K562 (cell line): Measurements from ENCODE around the gene GRIK3. TPM values are rescaled to one million over a fixed set of nuclear protein-coding genes. Genes with fewer than 3 reads are reported as not detected.

Experiments used
- ATAC-seq: fragments of 200-7000 bp; cut with Tn5 transposase; 3 replicates; pipeline ENCODE4 v1.9.1; 2020; ENCODE audit warnings: moderate library complexity
- BruUV-seq: library from RNA; stranded (reverse); fragments of 400-500 nt; replicated peaks from 2 replicates; lab custom pipeline; 2021; lab: Mats Ljungman, UMichigan
- CTCF ChIA-PET: fragments of 300-600 bp; formaldehyde crosslinking; extraction: SDS; loops from one replicate; lab custom pipeline; 2021; ENCODE audit warnings: low intra/inter-chr PET ratio; lab: Yijun Ruan, JAX
- POLR2A ChIA-PET: fragments of 300-600, 350-650 bp; sonication (Branson Sonifier 250); formaldehyde crosslinking; extraction: SDS; loops from one replicate; lab custom pipeline; 2021; ENCODE audit warnings: antibody characterized with exemption, inconsistent platforms; lab: Yijun Ruan, JAX
- DNase-seq, 4 experiments: peaks; one replicate each; pipeline versions ENCODE4 v3.0.0 to v3.0.0-alpha.2; 2011 to 2018; ENCODE audit warnings: low spot score in 3 of 4, mixed read lengths in 3 of 4; ENCODE audit errors: extremely low read depth in 1 of 4
- FAIRE-seq: peaks from 2 replicates; lab custom pipeline; 2011; peaks lifted over from hg19 to GRCh38; lab: Jason Lieb, UNC
- H2AFZ ChIP-seq: 2 replicates; pipeline ENCODE4 v1.6.0; 2011; ENCODE audit warnings: low read depth, low read length, control low read depth, inconsistent platforms
- H3K27ac ChIP-seq: fragments of 200-600 bp; 3 replicates; pipeline ENCODE4 v1.8.0; 2011; ENCODE audit warnings: low read depth, mild to moderate bottlenecking, control low read depth, inconsistent platforms, low read length, moderate library complexity, mixed read lengths; ENCODE audit errors: extremely low read depth
- H3K27me3 ChIP-seq, 2 experiments: fragments of 300-600 bp in 1 of 2; 2 replicates in 1 of 2; 3 replicates in 1 of 2; pipeline versions ENCODE4 v1.6.0 to v1.8.0; 2011; ENCODE audit warnings: inconsistent platforms in 2 of 2, low read length in 2 of 2, mild to moderate bottlenecking in 1 of 2, mixed read lengths in 1 of 2, moderate library complexity in 1 of 2; ENCODE audit not compliant: control insufficient read depth in 2 of 2, insufficient read depth in 2 of 2
- H3K36me3 ChIP-seq: fragments of 300-600 bp; 3 replicates; pipeline ENCODE4 v1.8.0; 2011; ENCODE audit warnings: mild to moderate bottlenecking, low read length, inconsistent platforms; ENCODE audit not compliant: control insufficient read depth, insufficient read depth
- H3K4me1 ChIP-seq, 2 experiments: fragments of 200-600 bp in 1 of 2; replicated peaks in 1 of 2; 2 replicates in 1 of 2; 3 replicates in 1 of 2; pipeline versions ENCODE4 v1.5.1 to v1.8.0; 2011; ENCODE audit warnings: inconsistent platforms in 2 of 2, low read length in 2 of 2, mild to moderate bottlenecking in 1 of 2, mixed read lengths in 1 of 2, moderate library complexity in 1 of 2; ENCODE audit not compliant: control insufficient read depth in 2 of 2, insufficient read depth in 2 of 2
- H3K4me2 ChIP-seq: 2 replicates; pipeline ENCODE4 v1.6.1; 2011; ENCODE audit warnings: low read length, control low read depth, inconsistent platforms, mixed read lengths; ENCODE audit not compliant: insufficient read depth
- H3K4me3 ChIP-seq: fragments of 200-600 bp; sonication (generic), shearing (Covaris generic); 2 replicates; pipeline ENCODE4 v1.5.1; 2016; ENCODE audit warnings: control low read depth, inconsistent platforms
- H3K79me2 ChIP-seq: fragments of 200-600 bp; 3 replicates; pipeline ENCODE4 v1.8.0; 2011; ENCODE audit warnings: low read length, inconsistent platforms; ENCODE audit not compliant: control insufficient read depth, insufficient read depth
- H3K9ac ChIP-seq, 2 experiments: 2 replicates each; pipeline versions ENCODE4 v1.6.0 to v1.6.1; 2011; ENCODE audit warnings: low read depth in 2 of 2, low read length in 2 of 2, control low read depth in 1 of 2, inconsistent platforms in 1 of 2, mild to moderate bottlenecking in 1 of 2, mixed read lengths in 1 of 2; ENCODE audit not compliant: insufficient read depth in 1 of 2
- H3K9me1 ChIP-seq: one replicate; pipeline ENCODE4 v1.6.0; 2011; ENCODE audit warnings: inconsistent platforms, mild to moderate bottlenecking, low read length, moderate library complexity; ENCODE audit not compliant: control insufficient read depth, insufficient read depth
- H3K9me3 ChIP-seq: replicated peaks from 2 replicates; pipeline ENCODE4 v1.5.1; 2011; ENCODE audit warnings: low read depth, low read length, inconsistent platforms; ENCODE audit not compliant: control insufficient read depth, insufficient read depth
- H4K20me1 ChIP-seq: replicated peaks from 2 replicates; pipeline ENCODE4 v1.6.1; 2011; ENCODE audit warnings: low read length, inconsistent platforms, mixed read lengths; ENCODE audit not compliant: control insufficient read depth, insufficient read depth
- ARNT ChIP-seq, 2 experiments: fragments of 450-650 bp; IDR thresholded peaks; 2 replicates each; pipeline ENCODE4 v1.6.1; 2016; ENCODE audit warnings: mild to moderate bottlenecking in 1 of 2
- KLF10 ChIP-seq: fragments of 250-450 bp; sonication (Bioruptor Pico); IDR thresholded peaks from 2 replicates; pipeline ENCODE4 v1.6.1; 2021; ENCODE audit warnings: matching md5 sums
- L3MBTL2 ChIP-seq: fragments of 450-650 bp; IDR thresholded peaks from 2 replicates; pipeline ENCODE4 v1.6.1; 2016; ENCODE audit warnings: mild to moderate bottlenecking, moderate library complexity
- SMC3 ChIP-seq: conservative IDR thresholded peaks from 2 replicates; pipeline ENCODE4 v1.6.1; 2011; ENCODE audit warnings: low read depth, low read length, improper control_type of control experiment; ENCODE audit not compliant: insufficient read depth
- SOX6 ChIP-seq: fragments of 450-650 bp; IDR thresholded peaks from 2 replicates; pipeline ENCODE4 v1.6.1; 2014; ENCODE audit warnings: mild to moderate bottlenecking
- SRSF7 ChIP-seq: fragments of 200-400 bp; formaldehyde crosslinking; optimal IDR thresholded peaks from 2 replicates; pipeline ENCODE3; 2017; ENCODE audit warnings: mild to moderate bottlenecking, low read depth, low read length
- THAP12 ChIP-seq: fragments of 250-450 bp; sonication (Bioruptor Pico); IDR thresholded peaks from 2 replicates; pipeline ENCODE4 v1.9.0; 2021; ENCODE audit warnings: mild to moderate bottlenecking, inconsistent platforms
- TRIM24 ChIP-seq, 2 experiments: fragments of 450-650 bp; IDR thresholded peaks; 2 replicates each; pipeline ENCODE4 v1.6.1; 2016
- ZBTB33 ChIP-seq: sonication (generic); formaldehyde crosslinking; IDR thresholded peaks from 2 replicates; pipeline ENCODE4 v1.8.1; 2023; ENCODE audit warnings: mild to moderate bottlenecking, missing genetic modification reagents
- ZBTB49 ChIP-seq: sonication (generic); formaldehyde crosslinking; IDR thresholded peaks from 2 replicates; pipeline ENCODE4 v1.8.0; 2022; ENCODE audit warnings: missing genetic modification reagents, mild to moderate bottlenecking, borderline replicate concordance
- ZNF146 ChIP-seq: IDR thresholded peaks from one replicate; pipeline ENCODE4 v1.6.1; 2018; ENCODE audit warnings: missing compliant biosample characterization; ENCODE audit not compliant: unreplicated experiment
- WGBS: fragments of 100-300 bp; shearing (Covaris generic); methylation state at CpG from one replicate; pipeline ENCODE4 v1.1.6; 2016; ENCODE audit warnings: low coverage, mixed read lengths; ENCODE audit not compliant: insufficient coverage; ENCODE audit errors: missing lambda C conversion rate; 5-methylcytosine and 5-hydroxymethylcytosine counted together
- in situ Hi-C: fragments of 300-500 bp; cut with MboI; formaldehyde crosslinking; loops from 4 replicates; pipeline ENCODE4 v1.15.0; 2018; ENCODE audit warnings: inconsistent platforms, mixed read lengths
- intact Hi-C: fragments of 100-400 bp; cut with micrococcal nuclease; formaldehyde crosslinking; loops from 2 replicates; pipeline ENCODE4 v1.14.2; 2022
- polyA plus RNA-seq, 8 experiments: library from polyadenylated mRNA; depleted of rRNA in 4 of 8; stranded (reverse) in 5 of 8; unstranded in 3 of 8; fragments of >200 nt; fragmentation: Nextera tagmentation in 2 of 8; fragmentation: Illumina TruSeq in 1 of 8; extraction: Ambion mirVana in 2 of 8; extraction: Trizol in 1 of 8; gene quantifications; 2 replicates each; pipeline versions ENCODE4 v1.2.1 to v1.2.3, GENCODE V29; 2011 to 2014; ENCODE audit warnings: inconsistent platforms in 1 of 8, missing spikeins in 1 of 8
- total RNA-seq, 7 experiments: library from RNA; depleted of rRNA in 6 of 7; stranded (reverse); fragments of >200 nt in 6 of 7; fragmentation: Illumina TruSeq in 2 of 7; extraction: Trizol in 2 of 7; gene quantifications; 2 replicates each; pipeline versions ENCODE4 v1.2.1 to v1.2.3, GENCODE V29; 2011 to 2021; ENCODE audit warnings: low replicate concordance in 1 of 7

The GRIK3 gene
- total and polyA plus RNA-seq, 9 of the 15 experiments (the other 6 are each of a cell fraction or from before 2014, with no cell fraction given), result not detected

GRCh38 chr1:36889478-36890226 lies 144.7 kb downstream of the GRIK3 start:
- in situ Hi-C loops, result no loop called here
- TF ChIP-seq SMC3, result no peak
- no peak for TF ChIP-seq ZNF146
- no peak for TF ChIP-seq L3MBTL2
- TF ChIP-seq ZBTB33 (CRISPR knock-in tag), result no peak
- no peak for TF ChIP-seq KLF10
- no peak for TF ChIP-seq SOX6
- TF ChIP-seq THAP12 (CRISPR knock-in tag), result no peak
- no peak for TF ChIP-seq SRSF7
- TF ChIP-seq ARNT (IDR thresholded peaks at IDR 0.05), result no peak
- no peak for TF ChIP-seq TRIM24 (IDR thresholded peaks at IDR 0.05)
- no peak for TF ChIP-seq ZBTB49 (CRISPR knock-in tag)
- no peak overlapping the region for H3K9ac ChIP-seq
- CTCF ChIA-PET, result no interaction called here
- no peaks in the 10 kb centered on the region for H3K36me3 ChIP-seq
- H3K9me1 ChIP-seq, result no peaks in the 10 kb centered on the region
- BruUV-seq, result no TSS peak
- ATAC-seq (no peak), DNase-seq (no peak), FAIRE-seq (no peak)
- no peaks in the 10 kb centered on the region for H3K79me2 ChIP-seq
- 2% methylated on average over 7 of the region's 7 CpGs for whole genome bisulfite sequencing
- no peaks in the 10 kb centered on the region for H3K9me3 ChIP-seq
- no peaks in the 10 kb centered on the region for H4K20me1 ChIP-seq
- H3K4me2 ChIP-seq, result no peak overlapping the region
- H3K27me3 ChIP-seq, result 0 out of 5 replicates have a peak, but pooled peaks cover 0 to 5% of the 10 kb centered on the region in 2 experiments
- POLR2A ChIA-PET, result interaction anchor here (0.7 to 1.9 kb wide), 3 partner anchors 8 to 33 kb away, joined by 3 to 6 read pairs (median 3); no protein-coding TSS in a partner anchor
- H2AFZ ChIP-seq, result no peak overlapping the region
- H3K4me3 ChIP-seq, result no peak overlapping the region
- H3K4me1 ChIP-seq, result no peaks in the 10 kb centered on the region
- intact Hi-C loops, result no loop called here
- no peak overlapping the region for H3K27ac ChIP-seq
